Liver (tissue), 9 donors: Measurements from ENCODE around the gene CACNG4. TPM values are rescaled to one million over a fixed set of nuclear protein-coding genes. Genes with fewer than 3 reads are reported as not detected.

Experiments
- DNase-seq: peaks from one replicate; pipeline ENCODE4 v3.0.0-alpha.2; 2017; ENCODE audit warnings: low spot score
- H3K27ac ChIP-seq, 2 donors: one replicate each; pipeline ENCODE4 v1.7.0; 2013; ENCODE audit warnings: inconsistent platforms in 2 of 2, low read length in 2 of 2, control low read depth in 1 of 2, low read depth in 1 of 2, mild to moderate bottlenecking in 1 of 2
- H3K27me3 ChIP-seq, 4 donors: one replicate each; pipeline versions ENCODE4 v1.6.1 to v1.7.0; 2013; ENCODE audit warnings: low read length in 3 of 4, inconsistent platforms in 1 of 4, mild to moderate bottlenecking in 1 of 4, moderate library complexity in 1 of 4; ENCODE audit not compliant: control insufficient read depth in 4 of 4, insufficient read depth in 4 of 4
- H3K36me3 ChIP-seq, 4 donors: one replicate each; pipeline versions ENCODE4 v1.6.1 to v1.7.0; 2013; ENCODE audit warnings: low read length in 3 of 4, mild to moderate bottlenecking in 3 of 4, low read depth in 1 of 4, moderate library complexity in 1 of 4; ENCODE audit not compliant: control insufficient read depth in 4 of 4, insufficient read depth in 3 of 4
- H3K4me1 ChIP-seq, 4 donors: one replicate each; pipeline versions ENCODE4 v1.6.1 to v1.7.0; 2013; ENCODE audit warnings: low read length in 3 of 4, mild to moderate bottlenecking in 3 of 4, moderate library complexity in 1 of 4; ENCODE audit not compliant: control insufficient read depth in 4 of 4, insufficient read depth in 4 of 4
- H3K4me3 ChIP-seq, 3 donors: one replicate each; pipeline versions ENCODE4 v1.6.1 to v1.7.0; 2013; ENCODE audit warnings: low read length in 3 of 3, control low read depth in 1 of 3, low read depth in 1 of 3, mild to moderate bottlenecking in 1 of 3
- H3K9ac ChIP-seq, 2 donors: one replicate each; pipeline ENCODE4 v1.7.0; 2013; ENCODE audit warnings: low read length in 2 of 2, mild to moderate bottlenecking in 2 of 2, moderate library complexity in 2 of 2, control low read depth in 1 of 2, low read depth in 1 of 2
- H3K9me3 ChIP-seq, 4 donors: one replicate each; pipeline versions ENCODE4 v1.6.1 to v1.7.0; 2013; ENCODE audit warnings: low read length in 3 of 4; ENCODE audit not compliant: control insufficient read depth in 4 of 4
- ATF3 ChIP-seq: IDR thresholded peaks from 2 replicates; pipeline ENCODE4 v1.6.1; 2016; ENCODE audit warnings: antibody characterized with exemption
- CTCF ChIP-seq: fragments of 150-350 bp; IDR thresholded peaks from 2 replicates; pipeline ENCODE4 v1.5.1; 2017; ENCODE audit warnings: improper control_type of control experiment, low read depth, low read length; ENCODE audit not compliant: missing input control
- EGR1 ChIP-seq, 2 donors: IDR thresholded peaks; 2 replicates each; pipeline ENCODE4 v1.6.1; 2016 to 2018; ENCODE audit warnings: antibody characterized with exemption in 2 of 2, low read depth in 2 of 2
- FOXA1 ChIP-seq: IDR thresholded peaks from 2 replicates; pipeline ENCODE4 v1.6.1; 2016; ENCODE audit warnings: antibody characterized with exemption
- FOXA2 ChIP-seq: IDR thresholded peaks from 2 replicates; pipeline ENCODE4 v1.6.1; 2016; ENCODE audit warnings: antibody characterized with exemption
- GABPA ChIP-seq, 2 donors: IDR thresholded peaks in 1 of 2; conservative IDR thresholded peaks in 1 of 2; 2 replicates each; pipeline ENCODE4 v1.6.1; 2016; ENCODE audit warnings: antibody characterized with exemption in 2 of 2, mild to moderate bottlenecking in 1 of 2, moderate library complexity in 1 of 2
- HNF4A ChIP-seq, 2 donors: conservative IDR thresholded peaks; 2 replicates each; pipeline ENCODE4 v1.6.1; 2016; ENCODE audit warnings: antibody characterized with exemption in 2 of 2, mild to moderate bottlenecking in 2 of 2
- HNF4G ChIP-seq: IDR thresholded peaks from 2 replicates; pipeline ENCODE4 v1.6.1; 2016; ENCODE audit warnings: antibody characterized with exemption
- JUND ChIP-seq, 2 donors: IDR thresholded peaks; 2 replicates each; pipeline ENCODE4 v1.6.1; 2016; ENCODE audit warnings: antibody characterized with exemption in 2 of 2
- MAX ChIP-seq: IDR thresholded peaks from 2 replicates; pipeline ENCODE4 v1.6.1; 2016; ENCODE audit warnings: antibody characterized with exemption
- NR2F2 ChIP-seq: IDR thresholded peaks from 2 replicates; pipeline ENCODE4 v1.6.1; 2016; ENCODE audit warnings: antibody characterized with exemption
- RAD21 ChIP-seq, 2 donors: IDR thresholded peaks; 2 replicates each; pipeline ENCODE4 v1.6.1; 2016; ENCODE audit warnings: antibody characterized with exemption in 2 of 2, mild to moderate bottlenecking in 2 of 2
- REST ChIP-seq: IDR thresholded peaks from 2 replicates; pipeline ENCODE4 v1.6.1; 2016; ENCODE audit warnings: antibody characterized with exemption, mild to moderate bottlenecking
- RXRA ChIP-seq, 2 donors: IDR thresholded peaks; 2 replicates each; pipeline ENCODE4 v1.6.1; 2017 to 2018; ENCODE audit warnings: antibody characterized with exemption in 2 of 2, mild to moderate bottlenecking in 1 of 2
- SP1 ChIP-seq: IDR thresholded peaks from 2 replicates; pipeline ENCODE4 v1.6.1; 2018; ENCODE audit warnings: antibody characterized with exemption, mild to moderate bottlenecking
- TAF1 ChIP-seq: conservative IDR thresholded peaks from 2 replicates; pipeline ENCODE4 v1.6.1; 2016; ENCODE audit warnings: antibody characterized with exemption, mild to moderate bottlenecking
- YY1 ChIP-seq: IDR thresholded peaks from 2 replicates; pipeline ENCODE4 v1.6.1; 2016; ENCODE audit warnings: antibody characterized with exemption, mild to moderate bottlenecking
- ZBTB33 ChIP-seq: IDR thresholded peaks from 2 replicates; pipeline ENCODE4 v1.6.1; 2016; ENCODE audit warnings: antibody characterized with exemption
- WGBS: extraction: QIAGEN DNeasy Blood & Tissue Kit; methylation state at CpG from one replicate; pipeline ENCODE4 v1.1.7; 2013; 5-methylcytosine and 5-hydroxymethylcytosine counted together
- polyA plus RNA-seq, 2 donors: library from polyadenylated mRNA; stranded (reverse) in 1 of 2; unstranded in 1 of 2; fragments of 200-250 nt in 1 of 2; fragments of >200 nt in 1 of 2; fragmentation: Nextera tagmentation in 1 of 2; extraction: Ambion mirVana in 1 of 2; gene quantifications; one replicate each; pipeline versions ENCODE4 v1.2.1 to v1.2.3, GENCODE V29; 2013 to 2015
- total RNA-seq, 2 donors: library from RNA; depleted of rRNA; stranded (reverse); fragments of >200 nt; gene quantifications; one replicate each; pipeline ENCODE4 v1.2.3, GENCODE V29; 2014
- donor health status: healthy.
- donor health status: healthy.
- donor health status: healthy.
- donor health status: healthy.
- donor health status: healthy.

Gene CACNG4
- total and polyA plus RNA-seq, 4 donors: 0.02 to 0.09 (median 0.08) TPM; not detected in 1

GRCh38 chr17:67067571-67068482 lies 103.3 kb downstream of the CACNG4 start:
- no peaks in the 10 kb centered on the region for H3K27me3 ChIP-seq
- H3K27ac ChIP-seq: no peak overlapping the region
- H3K4me3 ChIP-seq: no peak overlapping the region
- peaks cover 4 to 9% (median 6%) of the 10 kb centered on the region in 4 donors for H3K4me1 ChIP-seq
- H3K9me3 ChIP-seq: no peaks in the 10 kb centered on the region
- H3K36me3 ChIP-seq: no peaks in the 10 kb centered on the region
- DNase-seq: no peak
- H3K9ac ChIP-seq: no peak overlapping the region
- 95% methylated on average over 13 of the region's 13 CpGs for WGBS
- TF ChIP-seq CTCF: no peak
- no peak for TF ChIP-seq NR2F2
- TF ChIP-seq HNF4A (conservative IDR thresholded peaks at IDR 0.05): no peak
- TF ChIP-seq TAF1: no peak
- TF ChIP-seq JUND (IDR thresholded peaks at IDR 0.05): no peak
- TF ChIP-seq RAD21 (IDR thresholded peaks at IDR 0.05): no peak
- no peak for TF ChIP-seq GABPA (IDR thresholded peaks at IDR 0.05 in 1 of 2, conservative IDR thresholded peaks at IDR 0.05 in 1 of 2)
- no peak for TF ChIP-seq ZBTB33
- TF ChIP-seq FOXA2: no peak
- no peak for TF ChIP-seq EGR1 (IDR thresholded peaks at IDR 0.05; ENCODE audit: low read depth in 2 of 2)
- TF ChIP-seq REST: no peak
- no peak for TF ChIP-seq ATF3
- TF ChIP-seq MAX: no peak
- no peak for TF ChIP-seq RXRA (IDR thresholded peaks at IDR 0.05)
- no peak for TF ChIP-seq YY1
- TF ChIP-seq FOXA1: no peak
- TF ChIP-seq SP1: no peak
- TF ChIP-seq HNF4G: no peak
